H9 (cell line): ENCODE results near the gene GPAT2. TPM values are rescaled to one million over a fixed set of nuclear protein-coding genes. Genes with fewer than 3 reads are reported as not detected.
"Not testable (repeated sequence)": the region's sequence is repeated elsewhere in the genome, so short reads cannot be mapped to it uniquely, and the experiment has no call there.

Source experiments
- DNase-seq: peaks from one replicate; pipeline ENCODE4 v3.0.0-alpha.2; 2017
- H2AFZ ChIP-seq: one replicate; pipeline ENCODE4 v1.6.1; 2013; ENCODE audit warnings: mild to moderate bottlenecking, low read length, control low read depth, moderate library complexity
- H2AK5ac ChIP-seq: 2 replicates; pipeline ENCODE4 v1.6.1; 2013; ENCODE audit warnings: low read length, control low read depth, mixed read lengths; ENCODE audit not compliant: insufficient read length
- H2BK120ac ChIP-seq: one replicate; pipeline ENCODE4 v1.6.1; 2013; ENCODE audit warnings: low read depth, mild to moderate bottlenecking, low read length, control low read depth, inconsistent platforms; ENCODE audit not compliant: poor library complexity, severe bottlenecking
- H2BK12ac ChIP-seq: 2 replicates; pipeline ENCODE4 v1.6.1; 2013; ENCODE audit warnings: low read length, control low read depth, mixed read lengths, low read depth; ENCODE audit not compliant: insufficient read length
- H2BK15ac ChIP-seq: 2 replicates; pipeline ENCODE4 v1.6.1; 2013; ENCODE audit warnings: low read depth, low read length, control low read depth
- H2BK20ac ChIP-seq: one replicate; pipeline ENCODE4 v1.6.1; 2013; ENCODE audit warnings: low read depth, mild to moderate bottlenecking, low read length, control low read depth, inconsistent platforms; ENCODE audit not compliant: poor library complexity, severe bottlenecking
- H2BK5ac ChIP-seq: 2 replicates; pipeline ENCODE4 v1.6.1; 2013; ENCODE audit warnings: low read length, control low read depth, mixed read lengths; ENCODE audit not compliant: insufficient read length
- H3K14ac ChIP-seq: 2 replicates; pipeline ENCODE4 v1.6.1; 2013; ENCODE audit warnings: low read length, control low read depth; ENCODE audit not compliant: insufficient read depth
- H3K18ac ChIP-seq: 2 replicates; pipeline ENCODE4 v1.6.1; 2013; ENCODE audit warnings: low read depth, mild to moderate bottlenecking, mixed read lengths, low read length, control low read depth; ENCODE audit not compliant: insufficient read length
- H3K23ac ChIP-seq: 2 replicates; pipeline ENCODE4 v1.6.1; 2013; ENCODE audit warnings: low read length, control low read depth, mixed read lengths, low read depth; ENCODE audit not compliant: insufficient read length
- H3K23me2 ChIP-seq: 2 replicates; pipeline ENCODE4 v1.6.1; 2013; ENCODE audit warnings: low read depth, mild to moderate bottlenecking, mixed read lengths, low read length, control low read depth; ENCODE audit not compliant: insufficient read length, poor library complexity, severe bottlenecking
- H3K27ac ChIP-seq: 2 replicates; pipeline ENCODE4 v1.5.1; 2013; ENCODE audit warnings: low read length, control low read depth, mixed read lengths, low read depth; ENCODE audit not compliant: insufficient read length
- H3K27me3 ChIP-seq: 2 replicates; pipeline ENCODE4 v1.6.1; 2013; ENCODE audit warnings: low read length, control low read depth, inconsistent platforms; ENCODE audit not compliant: insufficient read depth
- H3K4ac ChIP-seq: 2 replicates; pipeline ENCODE4 v1.6.1; 2013; ENCODE audit warnings: low read depth, mild to moderate bottlenecking, control low read depth, inconsistent platforms, low read length, moderate library complexity
- H3K4me1 ChIP-seq: 2 replicates; pipeline ENCODE4 v1.6.1; 2013; ENCODE audit warnings: low read length, control low read depth, inconsistent platforms; ENCODE audit not compliant: insufficient read depth
- H3K4me2 ChIP-seq: 2 replicates; pipeline ENCODE4 v1.6.1; 2013; ENCODE audit warnings: low read length, control low read depth, mixed read lengths; ENCODE audit not compliant: insufficient read length, insufficient read depth
- H3K56ac ChIP-seq: 2 replicates; pipeline ENCODE4 v1.6.1; 2013; ENCODE audit warnings: low read depth, mild to moderate bottlenecking, mixed read lengths, low read length, control low read depth; ENCODE audit not compliant: insufficient read length
- H3K79me1 ChIP-seq: 2 replicates; pipeline ENCODE4 v1.6.1; 2013; ENCODE audit warnings: low read depth, mild to moderate bottlenecking, moderate library complexity, low read length, control low read depth, inconsistent platforms; ENCODE audit not compliant: insufficient read depth, poor library complexity, severe bottlenecking
- H3K79me2 ChIP-seq: 2 replicates; pipeline ENCODE4 v1.6.1; 2013; ENCODE audit warnings: low read length, control low read depth, inconsistent platforms; ENCODE audit not compliant: insufficient read depth
- H3K9ac ChIP-seq: 2 replicates; pipeline ENCODE4 v1.6.1; 2013; ENCODE audit warnings: low read length, control low read depth, mixed read lengths; ENCODE audit not compliant: insufficient read length; ENCODE audit errors: extremely low read depth
- H3K9me3 ChIP-seq: one replicate; pipeline ENCODE4 v1.6.1; 2013; ENCODE audit warnings: low read depth, low read length, inconsistent platforms; ENCODE audit not compliant: control insufficient read depth
- H3T11ph ChIP-seq: one replicate; pipeline ENCODE4 v1.6.1; 2013; ENCODE audit warnings: mild to moderate bottlenecking, low read length, control low read depth, inconsistent platforms
- H4K20me1 ChIP-seq: one replicate; pipeline ENCODE4 v1.6.1; 2013; ENCODE audit not compliant: control insufficient read depth, insufficient read length, insufficient read depth
- H4K5ac ChIP-seq: 2 replicates; pipeline ENCODE4 v1.6.1; 2013; ENCODE audit warnings: low read depth, mild to moderate bottlenecking, mixed read lengths, low read length, control low read depth; ENCODE audit not compliant: insufficient read length
- H4K8ac ChIP-seq: replicated peaks from 2 replicates; pipeline ENCODE4 v1.6.1; 2013; ENCODE audit warnings: low read length, control low read depth, mixed read lengths, low read depth; ENCODE audit not compliant: insufficient read length
- H4K91ac ChIP-seq: 2 replicates; pipeline ENCODE4 v1.6.1; 2013; ENCODE audit warnings: low read depth, mild to moderate bottlenecking, moderate library complexity, mixed read lengths, low read length, control low read depth; ENCODE audit not compliant: insufficient read length
- H3K27ac Mint-ChIP-seq, 3 experiments: 2 replicates in 2 of 3; 3 replicates in 1 of 3; pipeline ENCODE4 v1.8.0; 2020 to 2021; ENCODE audit warnings: mixed read lengths in 3 of 3, mild to moderate bottlenecking in 1 of 3, moderate library complexity in 1 of 3
- H3K27me3 Mint-ChIP-seq: 2 replicates; pipeline ENCODE4 v1.8.0; 2021; ENCODE audit warnings: low read depth, mild to moderate bottlenecking, moderate library complexity, mixed read lengths
- H3K36me3 Mint-ChIP-seq, 3 experiments: 2 replicates in 2 of 3; 3 replicates in 1 of 3; pipeline ENCODE4 v1.8.0; 2020 to 2021; ENCODE audit warnings: low read depth in 3 of 3, mixed read lengths in 3 of 3; ENCODE audit not compliant: insufficient read depth in 1 of 3
- H3K4me1 Mint-ChIP-seq, 2 experiments: 2 replicates each; pipeline ENCODE4 v1.8.0; 2020; ENCODE audit warnings: mixed read lengths in 2 of 2
- H3K4me3 Mint-ChIP-seq, 2 experiments: 2 replicates in 1 of 2; 3 replicates in 1 of 2; pipeline ENCODE4 v1.8.0; 2020 to 2021; ENCODE audit warnings: mild to moderate bottlenecking in 2 of 2, mixed read lengths in 2 of 2, moderate library complexity in 1 of 2
- H3K9me3 Mint-ChIP-seq, 2 experiments: 2 replicates in 1 of 2; 3 replicates in 1 of 2; pipeline ENCODE4 v1.8.0; 2020; ENCODE audit warnings: mild to moderate bottlenecking in 2 of 2, mixed read lengths in 2 of 2, moderate library complexity in 1 of 2
- WGBS: extraction: QIAGEN DNeasy Blood & Tissue Kit; methylation state at CpG from one replicate; pipeline ENCODE4 v1.1.7; 2013; ENCODE audit warnings: missing lambda C conversion rate, low lambda C conversion rate, mixed read lengths; ENCODE audit not compliant: insufficient read length; ENCODE audit errors: extremely low coverage; 5-methylcytosine and 5-hydroxymethylcytosine counted together
- total RNA-seq: library from RNA; stranded (reverse); gene quantifications from 2 replicates; pipeline ENCODE4 v1.2.1, GENCODE V29; 2021

The GPAT2 gene
- total RNA-seq, 1 experiment from 2014 or later: 0.17 TPM

GRCh38 chr2:96021142-96021541, 13.6 kb downstream of the GPAT2 start:
- H3K27me3 ChIP-seq, H3K9me3 ChIP-seq, H2BK12ac ChIP-seq, H3K27ac Mint-ChIP-seq, H3K9ac ChIP-seq, H3K4me2 ChIP-seq, H3K27ac ChIP-seq, H3K36me3 Mint-ChIP-seq, H3K56ac ChIP-seq, H2AFZ ChIP-seq, H2AK5ac ChIP-seq, H2BK120ac ChIP-seq, H3K23ac ChIP-seq, H3K4ac ChIP-seq, H3T11ph ChIP-seq, H3K18ac ChIP-seq, H3K79me1 ChIP-seq, DNase-seq, H2BK5ac ChIP-seq, H3K4me3 Mint-ChIP-seq, H3K27me3 Mint-ChIP-seq, H4K91ac ChIP-seq, H3K4me1 Mint-ChIP-seq, H3K4me1 ChIP-seq, H2BK20ac ChIP-seq, H4K8ac ChIP-seq, H3K23me2 ChIP-seq, H2BK15ac ChIP-seq, H3K9me3 Mint-ChIP-seq, H3K79me2 ChIP-seq, H3K14ac ChIP-seq, H4K20me1 ChIP-seq, H4K5ac ChIP-seq: not testable (repeated sequence)
- no CpG with 5 or more reads among the region's 4 CpGs for WGBS

- H4K8ac ChIP-seq, H3K23me2 ChIP-seq, H4K91ac ChIP-seq, H3K27ac ChIP-seq, H3K4me1 Mint-ChIP-seq, H3K56ac ChIP-seq, H2BK12ac ChIP-seq, H3K79me2 ChIP-seq, H3K4me3 Mint-ChIP-seq, H4K5ac ChIP-seq, H3K79me1 ChIP-seq, DNase-seq, H3K9ac ChIP-seq, H3T11ph ChIP-seq, H3K27ac Mint-ChIP-seq, H2BK20ac ChIP-seq, H3K4ac ChIP-seq, H3K27me3 ChIP-seq, H3K14ac ChIP-seq, H3K36me3 Mint-ChIP-seq, H2AK5ac ChIP-seq, H3K4me1 ChIP-seq, H2AFZ ChIP-seq, H4K20me1 ChIP-seq, H3K4me2 ChIP-seq, H2BK120ac ChIP-seq, H3K27me3 Mint-ChIP-seq, H2BK5ac ChIP-seq, H2BK15ac ChIP-seq, H3K23ac ChIP-seq, H3K18ac ChIP-seq, H3K9me3 Mint-ChIP-seq, H3K9me3 ChIP-seq: not testable (repeated sequence)
- WGBS: no CpG with 5 or more reads among the region's 9 CpGs
Measured at GRCh38 chr2:96019909-96020590, 14.7 kb downstream of the GPAT2 start.
